HG02678 (cell line): Measurements from ENCODE around the gene GMEB2.
A peak's percentile ranks its signal among the peaks of the same experiment; 100 is the strongest.
"Not testable (repeated sequence)": the region's sequence is repeated elsewhere in the genome, so short reads cannot be mapped to it uniquely, and the experiment has no call there.

ENCODE experiments used
- ATAC-seq: cut with Tn5 transposase; IDR thresholded peaks from one replicate; pipeline ENCODE4 v1.9.1; 2021; ENCODE audit warnings: mild to moderate bottlenecking, moderate library complexity; ENCODE audit not compliant: unreplicated experiment

Gene GMEB2

GRCh38 chr20:63573647-63574131 is 53.2 kb downstream of the GMEB2 start:
- no peak for ATAC-seq

- no peak for ATAC-seq
Measured at GRCh38 chr20:63572788-63573646, 53.9 kb downstream of the GMEB2 start.

GRCh38 chr20:63572071-63572787 is 54.7 kb downstream of the GMEB2 start:
- no peak for ATAC-seq

GRCh38 chr20:63571087-63571478 is 55.8 kb downstream of the GMEB2 start:
- ATAC-seq, result not testable (repeated sequence)

- no peak for ATAC-seq
Measured at GRCh38 chr20:63570281-63571086, 56.4 kb downstream of the GMEB2 start.

GRCh38 chr20:63568986-63569949 is 57.6 kb downstream of the GMEB2 start:
- no peak for ATAC-seq

- ATAC-seq, result no peak
Measured at GRCh38 chr20:63568170-63568981, 58.5 kb downstream of the GMEB2 start.

GRCh38 chr20:63567386-63568169 is 59.3 kb downstream of the GMEB2 start:
- peak; percentile 76 for ATAC-seq

- no peak for ATAC-seq
Measured at GRCh38 chr20:63567136-63567385, 59.8 kb downstream of the GMEB2 start.

GRCh38 chr20:63566395-63567135 is 60.3 kb downstream of the GMEB2 start:
- ATAC-seq, result no peak

GRCh38 chr20:63565699-63566335 is 61.1 kb downstream of the GMEB2 start:
- ATAC-seq, result no peak

GRCh38 chr20:63565021-63565698 is 61.7 kb downstream of the GMEB2 start:
- ATAC-seq, result no peak

- no peak for ATAC-seq
Measured at GRCh38 chr20:63564036-63564810, 62.7 kb downstream of the GMEB2 start.

GRCh38 chr20:63563225-63563935 is 63.5 kb downstream of the GMEB2 start:
- ATAC-seq, result no peak

- no peak for ATAC-seq
Measured at GRCh38 chr20:63562461-63563224, 64.3 kb downstream of the GMEB2 start.
